Progenitor cell of endocrine pancreas (in vitro differentiated cells): Measurements from ENCODE around the gene HCN2. TPM values are rescaled to one million over a fixed set of nuclear protein-coding genes. Genes with fewer than 3 reads are reported as not detected.
A peak's percentile ranks its signal among the peaks of the same experiment; 100 is the strongest.

Experiments
- DNase-seq: peaks from one replicate; pipeline ENCODE4 v3.0.0; 2021; ENCODE audit warnings: low spot score; ENCODE audit not compliant: unreplicated experiment
- H3K27ac Mint-ChIP-seq: 2 replicates; pipeline ENCODE4 v1.8.0; 2021; ENCODE audit warnings: mild to moderate bottlenecking, moderate library complexity, mixed read lengths
- H3K27me3 Mint-ChIP-seq: 2 replicates; pipeline ENCODE4 v1.8.0; 2021; ENCODE audit warnings: mixed read lengths
- H3K36me3 Mint-ChIP-seq: 2 replicates; pipeline ENCODE4 v1.8.0; 2022; ENCODE audit warnings: mixed read lengths; ENCODE audit not compliant: insufficient read depth
- H3K4me1 Mint-ChIP-seq: 2 replicates; pipeline ENCODE4 v1.8.0; 2021; ENCODE audit warnings: low read depth, mixed read lengths
- H3K4me3 Mint-ChIP-seq: 2 replicates; pipeline ENCODE4 v1.8.0; 2021; ENCODE audit warnings: low read depth, mild to moderate bottlenecking, moderate library complexity, mixed read lengths
- H3K9me3 Mint-ChIP-seq: 2 replicates; pipeline ENCODE4 v1.8.0; 2021; ENCODE audit warnings: low read depth, mixed read lengths
- CTCF ChIP-seq: fragments of 200-600 bp; sonication (generic); IDR thresholded peaks from one replicate; pipeline ENCODE4 v1.5.0; 2021; ENCODE audit warnings: antibody characterized with exemption, mild to moderate bottlenecking; ENCODE audit not compliant: unreplicated experiment
- total RNA-seq: library from RNA; stranded (reverse); gene quantifications from 2 replicates; pipeline ENCODE4 v1.2.1, GENCODE V29; 2021

HCN2 gene
- total RNA-seq, 1 donor from 2014 or later, result 0.34 TPM

GRCh38 chr19:633786-634639 is 44.3 kb downstream of the HCN2 start:
- peaks cover 14% of the 10 kb centered on the region for H3K27me3 Mint-ChIP-seq
- TF ChIP-seq CTCF, result no peak
- H3K27ac Mint-ChIP-seq, result peak overlapping the region; percentile 77
- no peaks in the 10 kb centered on the region for H3K9me3 Mint-ChIP-seq
- H3K4me1 Mint-ChIP-seq, result peaks cover 6% of the 10 kb centered on the region
- H3K4me3 Mint-ChIP-seq, result peak overlapping the region; percentile 97
- no peak for DNase-seq
- peaks cover 5% of the 10 kb centered on the region for H3K36me3 Mint-ChIP-seq

- Mint-ChIP-seq H3K4me1 (peaks cover 6% of the 10 kb centered on the region), H3K27me3 (peaks cover 19% of the 10 kb centered on the region), H3K9me3 (no peaks in the 10 kb centered on the region), H3K4me3 (peak overlapping the region; percentile 14), H3K36me3 (peaks cover 2% of the 10 kb centered on the region), H3K27ac (no peak overlapping the region)
- TF ChIP-seq CTCF, result no peak
- DNase-seq, result no peak
Observed at GRCh38 chr19:634975-635652, 45.4 kb downstream of the HCN2 start.

- H3K4me3 Mint-ChIP-seq, result peak overlapping the region; percentile 64
- DNase-seq, result no peak
- no peak for TF ChIP-seq CTCF
- H3K27me3 Mint-ChIP-seq, result peaks cover 19% of the 10 kb centered on the region
- H3K4me1 Mint-ChIP-seq, result peaks cover 3% of the 10 kb centered on the region
- no peak overlapping the region for H3K27ac Mint-ChIP-seq
- no peaks in the 10 kb centered on the region for H3K36me3 Mint-ChIP-seq
- no peaks in the 10 kb centered on the region for H3K9me3 Mint-ChIP-seq
Observed at GRCh38 chr19:638906-639252, 49.2 kb downstream of the HCN2 start.

- no peaks in the 10 kb centered on the region for H3K4me1 Mint-ChIP-seq
- peak within 1 kb of the TSS; percentile 91 for H3K27ac Mint-ChIP-seq
- no peaks in the 10 kb centered on the region for H3K36me3 Mint-ChIP-seq
- no peak for TF ChIP-seq CTCF
- H3K4me3 Mint-ChIP-seq, result peak within 1 kb of the TSS; percentile 64
- DNase-seq, result peak; percentile 89
- peaks cover 19% of the 10 kb centered on the region for H3K27me3 Mint-ChIP-seq
- H3K9me3 Mint-ChIP-seq, result no peaks in the 10 kb centered on the region
Observed at GRCh38 chr19:639253-640160, 49.8 kb downstream of the HCN2 start, which contains the start of gene FGF22. Gene FGF22 (plus strand): TSS chr19:639879. CDS start chr19:639926, 47 bp downstream.

- Mint-ChIP-seq H3K36me3 (peaks cover 2% of the 10 kb centered on the region), H3K4me1 (no peaks in the 10 kb centered on the region), H3K27ac (no peak overlapping the region), H3K9me3 (no peaks in the 10 kb centered on the region), H3K4me3 (no peak overlapping the region), H3K27me3 (peaks cover 19% of the 10 kb centered on the region)
- TF ChIP-seq CTCF, result no peak
- DNase-seq, result no peak
Observed at GRCh38 chr19:640161-640558, 50.5 kb downstream of the HCN2 start.
